A549 (cell line): ENCODE results near the gene RBFOX1. TPM values are rescaled to one million over a fixed set of nuclear protein-coding genes. Genes with fewer than 3 reads are reported as not detected.

ENCODE experiments used
- ATAC-seq, 2 experiments: fragments of 200-7000 bp in 1 of 2; fragments of >200 bp in 1 of 2; cut with Nextera tagmentation in 1 of 2; cut with Tn5 transposase in 1 of 2; 3 replicates each; pipeline versions ENCODE4 v1.8.0 to v1.9.1; 2018 to 2020; ENCODE audit warnings: mild to moderate bottlenecking in 1 of 2, moderate library complexity in 1 of 2
- CTCF ChIA-PET: fragments of 300-600 bp; sonication (Branson Sonifier 250); formaldehyde crosslinking; extraction: SDS; loops from one replicate; lab custom pipeline; 2021; ENCODE audit warnings: antibody characterized with exemption, inconsistent platforms; lab: Yijun Ruan, JAX
- POLR2A ChIA-PET: fragments of 350-600 bp; formaldehyde crosslinking; extraction: SDS; loops from one replicate; lab custom pipeline; 2021; ENCODE audit warnings: antibody characterized with exemption, inconsistent platforms; lab: Yijun Ruan, JAX
- DNase-seq, 2 experiments: peaks; one replicate each; pipeline versions ENCODE4 v3.0.0 to v3.0.0-alpha.2; 2011 to 2016; ENCODE audit warnings: low read depth in 1 of 2, low spot score in 1 of 2
- FAIRE-seq: peaks from 2 replicates; lab custom pipeline; 2011; peaks lifted over from hg19 to GRCh38; lab: Jason Lieb, UNC
- H3K27ac ChIP-seq, 2 experiments: fragments of >200 bp; sonication (Bioruptor Twin); formaldehyde crosslinking; 3 replicates each; pipeline ENCODE4 v1.5.1; 2016 to 2017
- H3K4me1 ChIP-seq: fragments of >200 bp; sonication (Bioruptor Twin); formaldehyde crosslinking; 3 replicates; pipeline ENCODE4 v1.6.1; 2016
- H3K4me2 ChIP-seq: fragments of >200 bp; sonication (Bioruptor Twin); formaldehyde crosslinking; 3 replicates; pipeline ENCODE4 v1.6.1; 2016
- H3K4me3 ChIP-seq: fragments of >200 bp; sonication (Bioruptor Twin); formaldehyde crosslinking; 3 replicates; pipeline ENCODE4 v1.5.1; 2016
- H3K9me3 ChIP-seq: fragments of >200 bp; sonication (Bioruptor Twin); formaldehyde crosslinking; 3 replicates; pipeline ENCODE4 v1.6.1; 2016
- CEBPB ChIP-seq, 2 experiments: fragments of >200 bp in 1 of 2; sonication (Bioruptor Twin) in 1 of 2; formaldehyde crosslinking in 1 of 2; IDR thresholded peaks; 2 replicates each; pipeline ENCODE4 v1.6.1; 2012 to 2016
- CHD2 ChIP-seq: fragments of 150-350 bp; IDR thresholded peaks from 2 replicates; pipeline ENCODE4 v1.6.1; 2014; ENCODE audit warnings: low read length; ENCODE audit not compliant: partially characterized antibody
- EHMT2 ChIP-seq: fragments of 200-600 bp; sonication (generic); IDR thresholded peaks from 2 replicates; pipeline ENCODE4 v1.6.1; 2016; ENCODE audit warnings: antibody characterized with exemption, low read depth, mild to moderate bottlenecking, moderate library complexity
- EP300 ChIP-seq, 2 experiments: fragments of >200 bp; sonication (Bioruptor Twin); formaldehyde crosslinking; IDR thresholded peaks; 2 replicates in 1 of 2; 3 replicates in 1 of 2; pipeline ENCODE4 v1.6.1; 2016 to 2017
- FOSB ChIP-seq: fragments of 250-450 bp; sonication (Bioruptor Pico); IDR thresholded peaks from 2 replicates; pipeline ENCODE4 v1.5.0; 2020; ENCODE audit warnings: mild to moderate bottlenecking, moderate library complexity
- FOSL2 ChIP-seq, 2 experiments: fragments of 450-650 bp in 1 of 2; fragments of >200 bp in 1 of 2; sonication (Bioruptor Twin) in 1 of 2; formaldehyde crosslinking; IDR thresholded peaks; 2 replicates each; pipeline versions ENCODE4 v1.5.0 to v1.6.1; 2016 to 2020; ENCODE audit warnings: mild to moderate bottlenecking in 1 of 2, moderate library complexity in 1 of 2
- GATA3 ChIP-seq: IDR thresholded peaks from 2 replicates; pipeline ENCODE4 v1.6.1; 2012; ENCODE audit warnings: borderline replicate concordance
- HEYL ChIP-seq: fragments of 250-450 bp; sonication (Bioruptor Pico); IDR thresholded peaks from 2 replicates; pipeline ENCODE4 v1.8.0; 2021; ENCODE audit warnings: mild to moderate bottlenecking, moderate library complexity
- HOXB5 ChIP-seq: fragments of 250-450 bp; sonication (Bioruptor Pico); IDR thresholded peaks from 2 replicates; pipeline ENCODE4 v1.5.0; 2020; ENCODE audit warnings: mild to moderate bottlenecking, moderate library complexity
- JUNB ChIP-seq: fragments of >200 bp; sonication (Bioruptor Twin); formaldehyde crosslinking; IDR thresholded peaks from 2 replicates; pipeline ENCODE4 v1.6.1; 2016
- KDM1A ChIP-seq: fragments of 200-600 bp; sonication (generic); IDR thresholded peaks from 2 replicates; pipeline ENCODE4 v1.6.1; 2016; ENCODE audit warnings: low read depth, mild to moderate bottlenecking
- KDM5A ChIP-seq: fragments of 200-600 bp; sonication (generic); IDR thresholded peaks from 2 replicates; pipeline ENCODE4 v1.6.1; 2016; ENCODE audit warnings: antibody characterized with exemption, mild to moderate bottlenecking
- MAFK ChIP-seq: fragments of 450-650 bp; IDR thresholded peaks from 2 replicates; pipeline ENCODE4 v1.6.1; 2014; ENCODE audit not compliant: partially characterized antibody
- MYC ChIP-seq: IDR thresholded peaks from 2 replicates; pipeline ENCODE4 v1.6.1; 2012; ENCODE audit warnings: mild to moderate bottlenecking, inconsistent platforms, low read length, improper control_type of control experiment, borderline replicate concordance
- NR3C1 ChIP-seq: fragments of >200 bp; sonication (Bioruptor Twin); formaldehyde crosslinking; IDR thresholded peaks from 3 replicates; pipeline ENCODE4 v1.6.1; 2017
- RFX5 ChIP-seq: fragments of 450-650 bp; IDR thresholded peaks from 2 replicates; pipeline ENCODE4 v1.7.1; 2014; ENCODE audit warnings: antibody characterized with exemption, mild to moderate bottlenecking, moderate library complexity
- RNF2 ChIP-seq: fragments of 200-600 bp; sonication (generic); IDR thresholded peaks from 2 replicates; pipeline ENCODE4 v1.6.1; 2016; ENCODE audit warnings: low read depth, mild to moderate bottlenecking, antibody characterized with exemption, moderate library complexity, borderline replicate concordance
- SREBF2 ChIP-seq: fragments of 450-650 bp; IDR thresholded peaks from 2 replicates; pipeline ENCODE4 v1.6.1; 2014; ENCODE audit warnings: mild to moderate bottlenecking, moderate library complexity
- ZFP36 ChIP-seq: fragments of 450-650 bp; IDR thresholded peaks from 2 replicates; pipeline ENCODE4 v1.6.1; 2014; ENCODE audit warnings: borderline replicate concordance; ENCODE audit not compliant: partially characterized antibody
- ZSCAN20 ChIP-seq: fragments of 250-450 bp; sonication (Bioruptor Pico); IDR thresholded peaks from 2 replicates; pipeline ENCODE4 v1.8.0; 2022; ENCODE audit warnings: mild to moderate bottlenecking, moderate library complexity
- WGBS: methylation state at CpG from one replicate; pipeline ENCODE4 v1.1.6; 2017; ENCODE audit errors: missing lambda C conversion rate; 5-methylcytosine and 5-hydroxymethylcytosine counted together
- polyA plus RNA-seq, 4 experiments: library from polyadenylated mRNA; depleted of rRNA in 3 of 4; stranded (reverse); fragments of >200 nt; fragmentation: RNase III in 1 of 4; extraction: RNeasy Plus Mini Kit Qiagen cat#74134 plus additional on column Dnase treatment in 1 of 4; gene quantifications; 2 replicates in 3 of 4; 3 replicates in 1 of 4; pipeline ENCODE4 v1.2.3, GENCODE V29; 2011 to 2017
- TF ChIP-seq, protein P1 (sequence below): fragments of 250-450 bp; sonication (Bioruptor Pico); IDR thresholded peaks from 2 replicates; pipeline ENCODE4 v1.5.0; 2020; ENCODE audit warnings: low read depth, mild to moderate bottlenecking, moderate library complexity
- TF ChIP-seq, protein P2 (sequence below): fragments of >200 bp; sonication (Bioruptor Twin); formaldehyde crosslinking; IDR thresholded peaks from 3 replicates; pipeline ENCODE4 v1.6.1; 2016
- TF ChIP-seq, protein P3 (sequence below): IDR thresholded peaks from 2 replicates; pipeline ENCODE4 v1.6.1; 2012; ENCODE audit warnings: low read depth, borderline replicate concordance

Gene RBFOX1
- polyA plus RNA-seq, 2 of the 4 experiments (the other 2 are of a cell fraction), result not detected

DNA sequence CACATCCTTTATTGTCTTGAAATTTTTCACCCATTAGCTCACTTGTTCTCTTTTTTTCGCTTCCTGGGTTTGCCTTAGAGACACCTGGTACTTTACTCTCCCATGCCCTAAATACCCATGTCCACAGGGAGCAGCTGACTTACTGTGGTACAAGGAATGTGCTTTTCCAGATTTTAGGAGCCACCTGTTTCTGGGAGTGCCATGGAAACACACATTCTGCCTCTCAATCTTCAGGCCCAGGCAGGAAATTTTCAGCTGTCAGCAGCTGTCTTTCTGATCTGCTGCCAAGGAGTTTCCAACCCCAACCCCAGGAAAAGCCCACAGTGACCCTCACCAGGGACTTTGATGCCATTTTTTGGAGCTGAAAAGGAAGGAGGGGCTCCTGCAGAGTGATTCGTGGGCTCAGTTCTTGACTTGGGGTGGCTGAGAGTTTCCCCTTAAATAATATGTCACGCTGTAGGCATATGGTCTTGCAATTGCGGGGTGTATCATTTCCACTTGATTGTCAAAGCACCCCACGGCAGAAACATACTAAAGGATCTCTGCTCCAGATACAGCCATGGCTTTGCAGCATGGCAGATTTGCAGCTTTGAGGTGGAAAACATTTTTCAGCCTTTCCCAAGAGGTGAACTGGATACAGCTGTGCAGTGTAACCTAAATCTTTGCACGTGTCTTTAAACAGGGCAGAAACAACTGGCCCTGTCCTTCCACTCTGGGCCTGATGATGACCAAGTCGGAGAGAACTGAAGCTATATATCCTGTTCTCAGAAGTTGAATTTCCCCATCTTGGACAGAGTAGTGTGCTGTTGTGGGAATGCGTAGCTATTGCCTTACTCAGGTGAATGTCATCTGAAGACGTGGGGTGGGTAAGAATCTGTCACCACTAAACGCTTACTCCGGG is 19.2 kb downstream of the RBFOX1 start:
- Histone ChIP-seq H3K27ac (no peak overlapping the region), H3K4me3 (no peak overlapping the region), H3K4me1 (no peaks in the 10 kb centered on the region), H3K4me2 (no peak overlapping the region), H3K9me3 (no peaks in the 10 kb centered on the region; the same call in 2 of the 3 replicates)
- ATAC-seq (no peak), FAIRE-seq (no peak), DNase-seq (no peak)
- ChIA-PET CTCF (no interaction called here), POLR2A (no interaction called here)
- 4% methylated on average over 11 of the region's 11 CpGs for WGBS
- TF ChIP-seq HOXB5 (no peak), JUNB (no peak), MAFK (no peak)

DNA sequence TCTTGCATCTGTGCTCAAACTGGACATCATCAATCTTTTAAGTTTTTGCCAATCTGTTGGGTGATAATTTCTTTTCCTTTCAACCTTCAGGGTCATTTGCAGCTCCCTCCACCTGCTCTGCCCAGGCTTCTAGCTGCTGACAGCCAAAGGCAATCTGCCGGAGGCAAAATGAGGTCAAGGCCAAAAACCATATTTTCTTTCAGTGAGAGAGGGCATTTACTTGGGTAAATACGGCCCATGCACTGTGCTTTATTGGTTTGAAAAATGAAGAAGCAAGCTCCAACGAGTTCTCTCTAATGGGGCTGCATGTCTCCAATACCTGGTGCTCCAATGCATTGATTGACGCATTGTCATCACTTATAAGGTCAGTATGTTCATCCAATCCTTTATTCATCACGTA is 23.1 kb downstream of the RBFOX1 start:
- DNase-seq (no peak), FAIRE-seq (no peak), ATAC-seq (no peak)
- no peak overlapping the region for H3K4me2 ChIP-seq
- H3K27ac ChIP-seq, result no peak overlapping the region
- WGBS, result 4% methylated on average over 5 of the region's 5 CpGs
- H3K4me3 ChIP-seq, result no peak overlapping the region
- ChIA-PET POLR2A (no interaction called here), CTCF (no interaction called here)
- H3K9me3 ChIP-seq, result no peaks in the 10 kb centered on the region; the same call in 2 of the 3 replicates
- H3K4me1 ChIP-seq, result no peaks in the 10 kb centered on the region
- TF ChIP-seq FOSB (CRISPR knock-in tag) (no peak), RFX5 (no peak), SREBF2 (no peak), GATA3 (no peak), NR3C1 (no peak), KDM5A (no peak), CHD2 (no peak), HEYL (no peak), ZFP36 (no peak), ZSCAN20 (CRISPR knock-in tag) (no peak), RNF2 (no peak), FOSL2 (IDR thresholded peaks at IDR 0.05) (no peak), FOSL2 (CRISPR knock-in tag; IDR thresholded peaks at IDR 0.05) (no peak), CEBPB (IDR thresholded peaks at IDR 0.05) (no peak), MYC (no peak), EHMT2 (no peak), EP300 (IDR thresholded peaks at IDR 0.05) (no peak), KDM1A (no peak)
- TF ChIP-seq, protein P1, sequence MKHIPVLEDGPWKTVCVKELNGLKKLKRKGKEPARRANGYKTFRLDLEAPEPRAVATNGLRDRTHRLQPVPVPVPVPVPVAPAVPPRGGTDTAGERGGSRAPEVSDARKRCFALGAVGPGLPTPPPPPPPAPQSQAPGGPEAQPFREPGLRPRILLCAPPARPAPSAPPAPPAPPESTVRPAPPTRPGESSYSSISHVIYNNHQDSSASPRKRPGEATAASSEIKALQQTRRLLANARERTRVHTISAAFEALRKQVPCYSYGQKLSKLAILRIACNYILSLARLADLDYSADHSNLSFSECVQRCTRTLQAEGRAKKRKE, result no peak
- TF ChIP-seq, protein P2, sequence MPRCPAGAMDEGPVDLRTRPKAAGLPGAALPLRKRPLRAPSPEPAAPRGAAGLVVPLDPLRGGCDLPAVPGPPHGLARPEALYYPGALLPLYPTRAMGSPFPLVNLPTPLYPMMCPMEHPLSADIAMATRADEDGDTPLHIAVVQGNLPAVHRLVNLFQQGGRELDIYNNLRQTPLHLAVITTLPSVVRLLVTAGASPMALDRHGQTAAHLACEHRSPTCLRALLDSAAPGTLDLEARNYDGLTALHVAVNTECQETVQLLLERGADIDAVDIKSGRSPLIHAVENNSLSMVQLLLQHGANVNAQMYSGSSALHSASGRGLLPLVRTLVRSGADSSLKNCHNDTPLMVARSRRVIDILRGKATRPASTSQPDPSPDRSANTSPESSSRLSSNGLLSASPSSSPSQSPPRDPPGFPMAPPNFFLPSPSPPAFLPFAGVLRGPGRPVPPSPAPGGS, result no peak
- TF ChIP-seq, protein P3, sequence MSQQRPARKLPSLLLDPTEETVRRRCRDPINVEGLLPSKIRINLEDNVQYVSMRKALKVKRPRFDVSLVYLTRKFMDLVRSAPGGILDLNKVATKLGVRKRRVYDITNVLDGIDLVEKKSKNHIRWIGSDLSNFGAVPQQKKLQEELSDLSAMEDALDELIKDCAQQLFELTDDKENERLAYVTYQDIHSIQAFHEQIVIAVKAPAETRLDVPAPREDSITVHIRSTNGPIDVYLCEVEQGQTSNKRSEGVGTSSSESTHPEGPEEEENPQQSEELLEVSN, result no peak
